GM12878 (cell line): Measurements from ENCODE around the gene CATSPERD. TPM values are rescaled to one million over a fixed set of nuclear protein-coding genes. Genes with fewer than 3 reads are reported as not detected.
A peak's percentile ranks its signal among the peaks of the same experiment; 100 is the strongest.

ENCODE experiments used
- BACH1 ChIP-seq: fragments of 450-650 bp; IDR thresholded peaks from 2 replicates; pipeline ENCODE4 v1.6.1; 2017; ENCODE audit warnings: mild to moderate bottlenecking, borderline replicate concordance
- BHLHE40 ChIP-seq, 2 experiments: fragments of 450-650 bp in 1 of 2; IDR thresholded peaks; 2 replicates each; pipeline ENCODE4 v1.6.1; 2011 to 2017; ENCODE audit warnings: low read depth in 2 of 2, borderline replicate concordance in 1 of 2, improper control_type of control experiment in 1 of 2, low read length in 1 of 2, mild to moderate bottlenecking in 1 of 2
- CEBPB ChIP-seq, 2 experiments: fragments of 150-350 bp in 1 of 2; IDR thresholded peaks; 2 replicates each; pipeline ENCODE4 v1.6.1; 2012 to 2014; ENCODE audit warnings: low read depth in 2 of 2, low read length in 2 of 2, borderline replicate concordance in 1 of 2, inconsistent platforms in 1 of 2
- CUX1 ChIP-seq: IDR thresholded peaks from 2 replicates; pipeline ENCODE4 v1.6.1; 2012; ENCODE audit warnings: improper control_type of control experiment, low read depth, low read length; ENCODE audit not compliant: insufficient replicate concordance
- EED ChIP-seq: sonication (generic); IDR thresholded peaks from 2 replicates; pipeline ENCODE4 v1.6.1; 2016; ENCODE audit warnings: antibody characterized with exemption, low read depth
- FOXM1 ChIP-seq: IDR thresholded peaks from 2 replicates; pipeline ENCODE4 v1.6.1; 2012; ENCODE audit warnings: low read depth, mild to moderate bottlenecking, inconsistent platforms, low read length, moderate library complexity
- IRF4 ChIP-seq: IDR thresholded peaks from 2 replicates; pipeline ENCODE4 v1.6.1; 2011; ENCODE audit warnings: low read depth, low read length
- JUNB ChIP-seq: IDR thresholded peaks from 2 replicates; pipeline ENCODE4 v1.6.1; 2016; ENCODE audit warnings: antibody characterized with exemption, mild to moderate bottlenecking
- KAT2A ChIP-seq: conservative IDR thresholded peaks from 2 replicates; pipeline ENCODE4 v1.6.1; 2011; ENCODE audit warnings: low read depth, low read length; ENCODE audit not compliant: control insufficient read depth
- MEF2A ChIP-seq: IDR thresholded peaks from 2 replicates; pipeline ENCODE4 v1.6.1; 2011; ENCODE audit warnings: low read depth, mild to moderate bottlenecking, low read length, moderate library complexity; ENCODE audit not compliant: insufficient read depth
- MXI1 ChIP-seq: fragments of 150-350 bp; IDR thresholded peaks from 2 replicates; pipeline ENCODE4 v1.6.1; 2011; ENCODE audit warnings: low read depth, mild to moderate bottlenecking, inconsistent platforms, low read length, improper control_type of control experiment
- RELA ChIP-seq: fragments of 450-650 bp; IDR thresholded peaks from 2 replicates; pipeline ENCODE4 v1.8.0; 2014; ENCODE audit warnings: borderline replicate concordance; ENCODE audit not compliant: partially characterized antibody
- RFX5 ChIP-seq: IDR thresholded peaks from 2 replicates; pipeline ENCODE4 v1.6.1; 2011; ENCODE audit warnings: low read depth, low read length, improper control_type of control experiment
- SMAD5 ChIP-seq: IDR thresholded peaks from 2 replicates; pipeline ENCODE4 v1.6.1; 2016; ENCODE audit warnings: antibody characterized with exemption, low read depth
- STAT1 ChIP-seq: fragments of 450-650 bp; conservative IDR thresholded peaks from 2 replicates; pipeline ENCODE4 v1.6.1; 2014; ENCODE audit warnings: antibody characterized with exemption, mild to moderate bottlenecking
- TARDBP ChIP-seq: IDR thresholded peaks from 2 replicates; pipeline ENCODE4 v1.6.1; 2016; ENCODE audit warnings: borderline replicate concordance
- polyA plus RNA-seq, 11 experiments: library from polyadenylated mRNA; depleted of rRNA in 4 of 11; unstranded in 6 of 11; stranded (reverse) in 5 of 11; fragments of >200 nt; fragmentation: Nextera tagmentation in 4 of 11; fragmentation: Illumina TruSeq in 1 of 11; extraction: Ambion mirVana in 4 of 11; extraction: Trizol in 1 of 11; gene quantifications; 1 replicate in 1 of 11; 2 replicates in 10 of 11; pipeline versions ENCODE4 v1.2.1 to v1.2.3, GENCODE V29; 2011 to 2016; ENCODE audit warnings: inconsistent platforms in 2 of 11, missing spikeins in 2 of 11, low read depth in 1 of 11
- total RNA-seq, 4 experiments: library from RNA; depleted of rRNA in 3 of 4; stranded (reverse); fragments of >200 nt in 3 of 4; fragmentation: Illumina TruSeq in 1 of 4; extraction: Trizol in 1 of 4; gene quantifications; 2 replicates each; pipeline versions ENCODE4 v1.2.1 to v1.2.3, GENCODE V29; 2013 to 2021
- TF ChIP-seq, protein P1 (sequence below): IDR thresholded peaks from 2 replicates; pipeline ENCODE4 v1.6.1; 2012; ENCODE audit warnings: low read depth, low read length, improper control_type of control experiment
- TF ChIP-seq, protein P2 (sequence below): IDR thresholded peaks from 2 replicates; pipeline ENCODE4 v1.6.1; 2011; ENCODE audit warnings: borderline replicate concordance, low read depth, mild to moderate bottlenecking, moderate library complexity, mixed read lengths, low read length; ENCODE audit not compliant: insufficient read depth; ENCODE audit errors: extremely low read length
- TF ChIP-seq, protein P3 (sequence below): IDR thresholded peaks from 2 replicates; pipeline ENCODE4 v1.6.1; 2012; ENCODE audit warnings: mild to moderate bottlenecking, low read depth, low read length

The CATSPERD gene
- total and polyA plus RNA-seq, 10 of the 15 experiments (the other 5 are each of a cell fraction or from before 2014, with no cell fraction given): 0.02 to 0.38 (median 0.11) TPM; not detected in 5

DNA sequence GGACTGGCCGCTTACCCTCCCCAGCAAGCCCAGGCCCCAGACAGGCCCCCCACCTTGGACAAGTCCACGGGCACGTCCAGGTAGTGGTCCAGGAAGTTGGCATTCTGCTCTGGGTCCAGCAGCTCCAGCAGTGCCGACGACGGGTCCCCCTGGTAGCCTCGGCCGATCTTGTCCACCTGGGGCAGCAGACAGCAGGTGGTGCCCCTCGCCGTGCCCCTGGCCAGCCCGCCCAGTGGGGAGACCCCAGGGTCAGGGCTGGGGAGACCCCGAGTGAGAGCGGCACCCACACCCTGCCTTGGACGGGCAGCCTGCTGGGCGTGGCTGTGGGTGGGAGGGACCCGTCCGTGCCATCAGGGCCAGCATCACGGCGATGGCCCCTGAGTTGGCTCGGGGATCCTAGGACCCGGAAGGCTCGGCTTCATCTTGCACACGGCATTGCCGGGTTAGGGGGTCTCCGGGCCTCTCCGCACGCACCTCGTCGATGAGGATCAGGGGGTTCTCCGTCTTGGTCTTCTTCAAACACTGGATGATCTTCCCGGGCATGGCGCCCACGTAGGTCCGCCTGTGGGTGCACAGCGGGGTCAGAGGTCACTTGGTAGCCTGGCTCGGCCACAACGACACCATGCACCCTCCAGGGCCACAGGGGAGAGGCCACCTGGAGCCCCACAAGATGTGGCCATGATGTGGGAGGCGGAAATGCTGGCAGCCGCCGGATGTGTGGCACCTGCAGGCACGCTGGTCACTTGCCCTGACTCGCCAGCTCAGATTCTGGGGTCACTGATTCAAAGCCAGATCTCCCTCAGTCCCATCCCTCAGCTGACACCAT lies 24.0 kb upstream of the CATSPERD start (continued):
- TF ChIP-seq CUX1 (no peak), FOXM1 (no peak), SMAD5 (0 out of 2 replicates have a peak, but pooled peaks have one; percentile 56), MXI1 (no peak), MEF2A (no peak), RFX5 (no peak), IRF4 (no peak), JUNB (no peak), BHLHE40 (IDR thresholded peaks at IDR 0.05; ENCODE audit: borderline replicate concordance in 1 of 2, low read depth in 2 of 2, low read length in 1 of 2) (no peak), CEBPB (IDR thresholded peaks at IDR 0.05; ENCODE audit: borderline replicate concordance in 1 of 2, low read depth in 2 of 2, low read length in 2 of 2) (no peak), RELA (no peak), EED (no peak), KAT2A (no peak), TARDBP (no peak), BACH1 (no peak), STAT1 (no peak)
- TF ChIP-seq, protein P1, sequence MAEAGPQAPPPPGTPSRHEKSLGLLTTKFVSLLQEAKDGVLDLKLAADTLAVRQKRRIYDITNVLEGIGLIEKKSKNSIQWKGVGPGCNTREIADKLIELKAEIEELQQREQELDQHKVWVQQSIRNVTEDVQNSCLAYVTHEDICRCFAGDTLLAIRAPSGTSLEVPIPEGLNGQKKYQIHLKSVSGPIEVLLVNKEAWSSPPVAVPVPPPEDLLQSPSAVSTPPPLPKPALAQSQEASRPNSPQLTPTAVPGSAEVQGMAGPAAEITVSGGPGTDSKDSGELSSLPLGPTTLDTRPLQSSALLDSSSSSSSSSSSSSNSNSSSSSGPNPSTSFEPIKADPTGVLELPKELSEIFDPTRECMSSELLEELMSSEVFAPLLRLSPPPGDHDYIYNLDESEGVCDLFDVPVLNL: no peak
- TF ChIP-seq, protein P2, sequence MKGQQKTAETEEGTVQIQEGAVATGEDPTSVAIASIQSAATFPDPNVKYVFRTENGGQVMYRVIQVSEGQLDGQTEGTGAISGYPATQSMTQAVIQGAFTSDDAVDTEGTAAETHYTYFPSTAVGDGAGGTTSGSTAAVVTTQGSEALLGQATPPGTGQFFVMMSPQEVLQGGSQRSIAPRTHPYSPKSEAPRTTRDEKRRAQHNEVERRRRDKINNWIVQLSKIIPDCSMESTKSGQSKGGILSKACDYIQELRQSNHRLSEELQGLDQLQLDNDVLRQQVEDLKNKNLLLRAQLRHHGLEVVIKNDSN: no peak
- TF ChIP-seq, protein P3, sequence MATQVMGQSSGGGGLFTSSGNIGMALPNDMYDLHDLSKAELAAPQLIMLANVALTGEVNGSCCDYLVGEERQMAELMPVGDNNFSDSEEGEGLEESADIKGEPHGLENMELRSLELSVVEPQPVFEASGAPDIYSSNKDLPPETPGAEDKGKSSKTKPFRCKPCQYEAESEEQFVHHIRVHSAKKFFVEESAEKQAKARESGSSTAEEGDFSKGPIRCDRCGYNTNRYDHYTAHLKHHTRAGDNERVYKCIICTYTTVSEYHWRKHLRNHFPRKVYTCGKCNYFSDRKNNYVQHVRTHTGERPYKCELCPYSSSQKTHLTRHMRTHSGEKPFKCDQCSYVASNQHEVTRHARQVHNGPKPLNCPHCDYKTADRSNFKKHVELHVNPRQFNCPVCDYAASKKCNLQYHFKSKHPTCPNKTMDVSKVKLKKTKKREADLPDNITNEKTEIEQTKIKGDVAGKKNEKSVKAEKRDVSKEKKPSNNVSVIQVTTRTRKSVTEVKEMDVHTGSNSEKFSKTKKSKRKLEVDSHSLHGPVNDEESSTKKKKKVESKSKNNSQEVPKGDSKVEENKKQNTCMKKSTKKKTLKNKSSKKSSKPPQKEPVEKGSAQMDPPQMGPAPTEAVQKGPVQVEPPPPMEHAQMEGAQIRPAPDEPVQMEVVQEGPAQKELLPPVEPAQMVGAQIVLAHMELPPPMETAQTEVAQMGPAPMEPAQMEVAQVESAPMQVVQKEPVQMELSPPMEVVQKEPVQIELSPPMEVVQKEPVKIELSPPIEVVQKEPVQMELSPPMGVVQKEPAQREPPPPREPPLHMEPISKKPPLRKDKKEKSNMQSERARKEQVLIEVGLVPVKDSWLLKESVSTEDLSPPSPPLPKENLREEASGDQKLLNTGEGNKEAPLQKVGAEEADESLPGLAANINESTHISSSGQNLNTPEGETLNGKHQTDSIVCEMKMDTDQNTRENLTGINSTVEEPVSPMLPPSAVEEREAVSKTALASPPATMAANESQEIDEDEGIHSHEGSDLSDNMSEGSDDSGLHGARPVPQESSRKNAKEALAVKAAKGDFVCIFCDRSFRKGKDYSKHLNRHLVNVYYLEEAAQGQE: no peak
